Activated naive CD4-positive, alpha-beta T cell treated with Interleukin-2 at 50 U/mL for 16 hours (primary cell): ENCODE results near the gene KCNMA1.

ENCODE experiments used
- DNase-seq: peaks from one replicate; pipeline ENCODE4 v3.0.0-alpha.2; 2020

Gene KCNMA1

GRCh38 chr10:77086081-77086480 is 551.5 kb downstream of the KCNMA1 start:
- no peak for DNase-seq

GRCh38 chr10:77085344-77085743 is 552.3 kb downstream of the KCNMA1 start:
- no peak for DNase-seq

GRCh38 chr10:77084431-77085144 is 553.0 kb downstream of the KCNMA1 start:
- DNase-seq = no peak

- no peak for DNase-seq
Observed at GRCh38 chr10:77082601-77083252, 554.9 kb downstream of the KCNMA1 start.

DNA sequence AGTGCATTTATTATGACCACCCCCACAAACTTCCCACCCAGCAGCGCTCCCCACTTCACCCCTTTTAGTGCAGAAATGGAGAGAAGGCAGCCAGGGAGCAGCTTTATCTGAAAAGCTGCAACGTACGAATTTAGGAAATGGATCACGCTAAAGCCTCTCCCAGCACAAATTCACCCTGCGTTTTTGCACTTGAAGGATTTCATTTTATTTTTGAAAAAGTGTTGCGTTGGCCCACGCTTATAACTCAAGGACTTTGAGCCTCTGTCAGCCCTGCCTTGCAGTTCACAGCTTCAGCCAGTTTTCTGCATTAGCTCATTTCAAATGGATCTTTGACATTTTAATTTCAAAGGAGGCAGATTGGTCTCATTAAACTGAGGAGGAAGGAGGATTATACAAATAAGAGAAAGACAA is 556.1 kb downstream of the KCNMA1 start:
- no peak for DNase-seq

DNA sequence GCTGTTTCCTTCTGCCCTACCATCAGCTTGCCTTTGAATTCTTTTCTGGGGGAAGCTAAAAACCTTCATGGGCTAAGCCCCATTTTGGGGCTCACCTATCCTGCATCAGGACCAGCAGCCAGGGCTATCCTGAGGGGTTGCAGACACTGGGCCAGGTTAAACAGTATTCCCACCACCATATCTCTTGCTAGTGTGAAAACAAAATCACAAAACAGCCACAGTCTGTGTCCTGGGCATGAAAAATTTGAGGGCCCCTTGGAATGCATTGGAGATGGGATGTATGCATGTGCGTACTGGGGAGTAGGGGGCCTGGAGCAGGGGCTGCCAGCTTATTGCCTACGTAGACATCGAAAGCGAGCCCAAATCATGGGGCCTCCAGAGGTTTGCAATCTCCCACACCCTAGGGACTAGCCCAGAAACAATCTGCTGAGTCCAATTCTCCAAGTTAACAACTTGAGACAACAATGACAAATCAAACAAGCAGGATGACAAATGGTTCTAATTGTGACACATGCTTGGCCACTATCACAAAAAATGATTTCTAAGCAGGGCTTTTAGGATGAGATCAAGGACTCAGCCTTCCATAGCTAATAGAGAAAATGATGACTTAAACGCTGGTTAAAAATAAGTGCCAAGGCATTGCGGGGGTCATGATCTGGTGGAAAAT is 557.1 kb downstream of the KCNMA1 start:
- no peak for DNase-seq

GRCh38 chr10:77079592-77080300 is 557.9 kb downstream of the KCNMA1 start:
- DNase-seq = no peak

DNA sequence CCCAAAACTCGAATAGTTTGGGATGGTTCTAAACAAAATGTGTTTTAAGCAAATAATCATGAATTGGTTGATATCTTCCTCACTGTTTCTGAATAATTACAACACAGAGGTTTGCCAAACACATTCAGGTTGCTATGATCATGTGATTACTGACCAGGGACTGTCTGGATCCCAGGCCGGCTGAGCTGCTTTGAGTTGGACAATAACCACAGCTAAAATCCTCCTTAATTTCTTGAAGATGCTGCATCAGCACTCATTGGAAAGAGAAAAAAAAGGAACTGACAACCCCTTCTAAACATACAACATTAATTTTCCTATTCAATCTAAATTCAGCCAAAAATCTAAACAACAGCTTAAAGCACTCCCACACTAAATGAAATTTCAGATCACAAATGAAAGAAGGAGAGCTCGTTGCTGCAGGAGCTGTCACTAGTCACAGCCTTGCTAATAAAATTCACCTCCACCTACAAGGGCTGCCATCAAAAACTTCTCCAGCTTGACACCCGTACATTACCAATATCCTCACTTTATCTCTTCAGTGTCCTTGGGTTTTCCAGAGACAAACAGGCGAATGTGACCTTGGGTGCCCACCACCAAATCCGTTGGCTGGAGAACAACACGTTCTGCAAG is 560.2 kb downstream of the KCNMA1 start:
- no peak for DNase-seq

GRCh38 chr10:77075926-77076325 is 561.7 kb downstream of the KCNMA1 start:
- no peak for DNase-seq

DNA sequence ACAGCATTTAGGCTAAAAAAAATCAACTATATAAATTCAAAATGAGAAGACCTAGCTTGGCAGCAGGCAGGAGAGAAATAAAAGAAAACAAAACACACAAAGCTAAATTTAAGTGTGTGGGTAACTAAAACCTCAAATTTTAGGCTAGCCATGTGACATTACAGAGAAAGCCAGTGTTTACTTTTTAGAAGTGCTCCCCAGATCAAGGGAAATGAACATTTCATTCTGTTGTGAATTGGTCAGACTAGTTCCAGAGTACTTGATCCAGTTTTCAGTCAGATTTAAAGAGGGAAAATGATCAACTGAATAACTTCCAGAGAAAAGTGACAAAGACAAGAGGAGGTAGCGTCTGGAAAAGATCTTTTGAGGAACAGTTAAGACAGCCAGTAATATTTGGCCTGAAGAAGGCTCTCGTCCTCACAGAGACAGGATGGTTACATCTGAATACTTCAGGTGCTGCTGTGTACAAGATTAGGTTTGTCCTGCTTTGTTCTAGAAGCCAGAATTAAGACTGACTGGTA is 563.4 kb downstream of the KCNMA1 start:
- no peak for DNase-seq

- DNase-seq = no peak
Observed at GRCh38 chr10:77073663-77073960, 564.0 kb downstream of the KCNMA1 start.

GRCh38 chr10:77072836-77073662 is 564.6 kb downstream of the KCNMA1 start:
- no peak for DNase-seq

DNA sequence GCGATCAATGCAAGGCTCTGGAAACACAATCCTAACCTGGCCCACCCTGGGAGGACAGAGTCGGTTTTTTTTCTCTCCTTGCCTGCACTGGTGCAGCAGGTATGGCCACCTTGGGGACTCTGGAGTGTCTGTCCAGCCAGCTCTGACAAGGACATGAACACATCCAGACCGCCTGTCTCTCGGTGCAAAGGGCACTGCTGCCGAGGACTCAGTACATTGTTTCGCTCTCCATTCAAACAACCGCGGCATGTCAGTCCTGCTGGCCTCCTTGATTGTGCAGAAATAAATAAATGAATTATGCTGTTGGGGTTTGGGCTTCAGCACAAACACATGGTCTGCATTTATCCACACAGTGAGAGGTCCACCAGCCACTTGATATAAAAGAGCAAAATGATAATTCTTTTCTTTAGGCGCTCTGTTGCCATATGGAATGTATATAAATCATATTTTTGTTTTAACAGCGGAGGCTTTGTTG is 565.2 kb downstream of the KCNMA1 start:
- no peak for DNase-seq

DNA sequence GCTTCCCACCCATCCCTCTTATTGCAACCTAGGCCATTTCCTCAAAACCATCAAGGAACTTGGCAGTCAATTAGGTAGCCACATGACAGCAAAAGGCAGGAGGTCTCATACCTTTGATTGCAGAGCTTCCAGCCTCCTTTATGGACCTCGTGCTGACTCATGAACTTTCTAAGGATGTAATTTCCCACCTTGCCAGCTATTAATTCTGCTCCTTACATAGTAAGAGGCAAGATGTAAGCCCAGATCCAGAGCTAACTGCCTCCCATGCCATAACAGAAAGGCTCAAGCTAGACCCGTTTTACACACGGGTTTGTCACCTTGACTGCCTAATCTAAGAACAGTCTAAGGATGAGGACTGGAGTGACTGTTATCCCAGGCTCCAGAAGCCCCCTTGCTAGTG is 565.7 kb downstream of the KCNMA1 start:
- DNase-seq = no peak

DNA sequence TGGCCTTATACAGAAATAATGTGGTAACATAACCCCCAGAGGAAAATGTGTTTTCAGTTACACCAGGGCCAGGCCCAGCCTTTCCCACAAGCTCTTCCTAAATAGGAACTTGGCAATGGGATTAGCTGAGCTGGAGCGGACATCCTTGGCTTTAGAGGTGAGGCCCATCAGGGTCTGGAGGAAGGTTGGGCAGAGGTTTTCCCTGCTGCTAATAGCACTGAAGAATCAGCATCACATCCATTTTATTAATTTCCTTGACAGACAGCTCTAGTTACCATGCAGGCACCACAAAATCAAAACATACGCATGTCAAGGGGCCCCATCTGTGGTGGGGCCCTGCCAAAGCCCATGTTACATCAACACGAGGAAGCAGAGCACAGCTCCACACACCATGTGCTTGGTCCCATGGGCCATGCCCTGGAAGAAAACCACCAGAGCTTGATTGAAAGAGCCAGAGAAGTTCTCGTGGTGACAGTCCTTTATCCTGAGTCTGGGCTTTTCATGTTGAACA is 566.6 kb downstream of the KCNMA1 start:
- no peak for DNase-seq

GRCh38 chr10:77070346-77070745 is 567.3 kb downstream of the KCNMA1 start:
- no peak for DNase-seq

DNA sequence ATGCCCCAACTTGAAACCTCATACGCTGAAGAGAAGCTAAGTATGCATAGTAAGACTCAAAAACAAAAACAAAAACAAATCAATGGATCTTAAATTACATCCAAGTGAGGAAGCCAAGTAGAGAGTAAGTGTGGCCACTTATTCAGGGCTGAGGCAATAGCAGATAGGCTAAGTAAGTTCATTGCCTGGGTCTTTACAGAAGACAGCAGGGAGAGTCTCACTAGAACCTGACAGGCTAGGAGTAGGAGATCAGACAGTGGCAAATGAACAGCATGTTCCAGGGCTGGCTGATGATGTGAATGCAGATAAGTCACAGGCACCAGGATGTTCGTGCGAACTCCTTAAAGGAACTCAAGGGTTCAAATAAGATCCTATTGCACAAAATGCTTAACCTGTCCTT is 568.6 kb downstream of the KCNMA1 start:
- no peak for DNase-seq

DNA sequence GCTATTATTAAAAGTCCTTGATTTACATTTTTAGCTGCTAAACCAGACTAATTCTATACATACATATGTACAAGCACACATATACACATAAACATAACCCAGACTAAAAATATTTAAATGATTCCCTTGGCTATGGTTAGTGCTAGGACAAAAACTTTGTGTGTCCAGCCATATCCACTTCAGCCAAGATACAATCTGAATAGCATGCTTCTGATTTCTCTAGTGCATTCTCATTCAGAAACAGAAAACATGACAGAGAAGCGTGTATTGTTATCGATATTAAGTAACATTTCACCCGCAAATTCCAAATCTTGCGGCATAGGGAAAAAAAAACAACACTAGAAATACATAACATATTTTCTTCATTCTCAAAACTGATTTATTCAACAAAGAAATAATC is 569.3 kb downstream of the KCNMA1 start:
- no peak for DNase-seq

- no peak for DNase-seq
Observed at GRCh38 chr10:77062381-77062780, 575.2 kb downstream of the KCNMA1 start.

GRCh38 chr10:77060913-77061312 is 576.7 kb downstream of the KCNMA1 start:
- no peak for DNase-seq

DNA sequence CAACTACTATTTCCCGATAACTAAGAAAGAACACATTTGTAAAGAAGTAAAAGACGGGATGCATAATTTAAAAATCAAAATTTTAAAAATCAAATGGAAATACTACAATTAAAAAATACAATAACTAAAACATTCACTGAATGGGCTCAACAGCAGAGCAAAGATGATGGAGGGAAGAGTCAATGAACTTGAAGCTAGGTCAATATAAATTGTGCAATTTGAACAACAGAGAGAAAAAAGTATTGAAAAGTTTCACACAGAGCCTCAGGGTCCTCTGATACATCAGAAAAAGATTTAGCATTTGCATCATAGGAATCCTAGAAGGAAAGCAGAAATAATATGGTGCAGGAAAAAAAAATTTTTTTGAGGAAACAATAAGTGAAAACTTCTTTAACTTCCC is 581.0 kb downstream of the KCNMA1 start:
- DNase-seq = no peak

DNA sequence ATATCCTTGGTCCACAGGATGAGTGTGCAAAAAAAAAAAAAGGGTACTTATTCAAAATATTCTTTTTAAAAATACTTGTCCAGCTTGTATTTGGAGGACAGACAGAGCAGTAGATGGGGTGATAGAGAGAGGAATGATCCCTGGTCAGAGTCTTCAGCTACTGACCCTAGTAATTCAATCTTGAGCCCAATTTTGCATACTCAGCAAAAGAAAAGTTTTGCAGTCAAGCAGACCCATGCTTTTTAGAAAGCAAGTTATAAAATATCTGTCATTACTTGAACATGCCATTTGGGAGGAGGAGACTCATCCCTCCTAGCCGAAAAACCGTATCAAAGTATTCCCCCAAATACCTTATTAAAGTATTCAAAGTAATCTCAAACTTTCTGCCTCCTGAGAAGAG is 585.0 kb downstream of the KCNMA1 start:
- no peak for DNase-seq
